ENCODE data around the gene LYRM4.

LYRM4 gene

DNA sequence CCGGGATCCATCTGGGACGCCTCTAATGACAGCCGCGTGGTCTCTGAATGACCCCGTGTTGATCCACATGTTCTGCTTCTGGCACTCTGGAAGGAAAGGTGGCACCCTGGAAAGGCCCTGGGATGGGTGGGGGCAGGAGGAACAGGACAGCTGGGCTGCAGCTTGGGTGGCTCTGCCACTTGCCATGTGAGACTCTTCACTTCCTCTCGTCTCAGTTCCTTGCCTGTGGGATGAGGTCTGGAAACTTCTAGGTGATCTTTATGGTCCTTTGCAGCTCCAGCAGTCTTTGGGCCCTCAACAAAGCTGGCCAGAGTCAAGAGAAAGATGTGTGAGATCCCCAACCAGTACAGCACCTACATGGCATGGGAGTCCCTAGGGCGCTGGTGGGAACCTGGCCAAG, 149.1 kb downstream of the LYRM4 start:
- no peaks in the 10 kb centered on the region for H3K27me3 ChIP-seq (ENCODE audit: low read depth, low read length)
- H3K9me3 ChIP-seq (ENCODE audit: insufficient read depth, low read length) = no peaks in the 10 kb centered on the region
- no peaks in the 10 kb centered on the region for H3K36me3 ChIP-seq (replicated peaks; ENCODE audit: low read depth, low read length)
- H3K4me1 ChIP-seq (ENCODE audit: low read length) = no peaks in the 10 kb centered on the region
- TF ChIP-seq, protein P1, sequence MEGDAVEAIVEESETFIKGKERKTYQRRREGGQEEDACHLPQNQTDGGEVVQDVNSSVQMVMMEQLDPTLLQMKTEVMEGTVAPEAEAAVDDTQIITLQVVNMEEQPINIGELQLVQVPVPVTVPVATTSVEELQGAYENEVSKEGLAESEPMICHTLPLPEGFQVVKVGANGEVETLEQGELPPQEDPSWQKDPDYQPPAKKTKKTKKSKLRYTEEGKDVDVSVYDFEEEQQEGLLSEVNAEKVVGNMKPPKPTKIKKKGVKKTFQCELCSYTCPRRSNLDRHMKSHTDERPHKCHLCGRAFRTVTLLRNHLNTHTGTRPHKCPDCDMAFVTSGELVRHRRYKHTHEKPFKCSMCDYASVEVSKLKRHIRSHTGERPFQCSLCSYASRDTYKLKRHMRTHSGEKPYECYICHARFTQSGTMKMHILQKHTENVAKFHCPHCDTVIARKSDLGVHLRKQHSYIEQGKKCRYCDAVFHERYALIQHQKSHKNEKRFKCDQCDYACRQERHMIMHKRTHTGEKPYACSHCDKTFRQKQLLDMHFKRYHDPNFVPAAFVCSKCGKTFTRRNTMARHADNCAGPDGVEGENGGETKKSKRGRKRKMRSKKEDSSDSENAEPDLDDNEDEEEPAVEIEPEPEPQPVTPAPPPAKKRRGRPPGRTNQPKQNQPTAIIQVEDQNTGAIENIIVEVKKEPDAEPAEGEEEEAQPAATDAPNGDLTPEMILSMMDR (IDR thresholded peaks at IDR 0.05; ENCODE audit: low read depth, low read length) = no peak
- TF ChIP-seq EZH2phosphoT487 (IDR thresholded peaks at IDR 0.05; ENCODE audit: low read depth) = no peak
- H3K27ac ChIP-seq (ENCODE audit: low read length) = no peak overlapping the region
- no peaks in the 10 kb centered on the region for H4K20me1 ChIP-seq (ENCODE audit: insufficient read depth, low read length)
- H2AFZ ChIP-seq (ENCODE audit: low read depth, low read length) = no peak overlapping the region
- no peak overlapping the region for H3K4me2 ChIP-seq (ENCODE audit: low read length)
- no peak overlapping the region for H3K4me3 ChIP-seq (ENCODE audit: low read length)
- no peak overlapping the region for H3K9ac ChIP-seq (ENCODE audit: low read length)
- no peaks in the 10 kb centered on the region for H3K79me2 ChIP-seq (ENCODE audit: low read length)

DNA sequence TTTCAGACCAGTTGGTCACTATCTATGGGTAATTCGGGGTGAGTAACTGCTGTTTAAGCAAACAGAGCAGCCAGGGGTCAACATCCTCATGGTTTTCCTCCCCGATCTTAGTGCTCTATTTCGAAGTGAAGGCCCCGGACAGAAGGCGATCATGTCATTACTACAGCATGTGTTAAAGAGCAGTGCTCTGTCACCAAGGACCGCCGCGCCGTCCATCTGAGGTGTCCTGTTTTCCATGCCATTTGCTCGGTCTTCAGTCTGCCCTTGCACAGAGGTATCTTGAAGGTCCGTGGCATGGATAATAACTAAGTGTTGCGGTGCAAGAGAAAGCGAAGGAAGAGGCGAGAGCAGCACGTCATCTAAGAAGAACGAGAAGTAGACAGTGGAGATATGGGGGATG, 150.5 kb downstream of the LYRM4 start:
- Histone ChIP-seq H4K20me1 (ENCODE audit: insufficient read depth, low read length) (no peaks in the 10 kb centered on the region), H3K4me3 (ENCODE audit: low read length) (no peak overlapping the region), H3K9me3 (ENCODE audit: insufficient read depth, low read length) (no peaks in the 10 kb centered on the region), H3K4me2 (ENCODE audit: low read length) (no peak overlapping the region), H3K4me1 (ENCODE audit: low read length) (no peaks in the 10 kb centered on the region), H3K27ac (ENCODE audit: low read length) (no peak overlapping the region), H3K79me2 (ENCODE audit: low read length) (no peaks in the 10 kb centered on the region), H3K27me3 (ENCODE audit: low read depth, low read length) (no peaks in the 10 kb centered on the region), H3K36me3 (replicated peaks; ENCODE audit: low read depth, low read length) (no peaks in the 10 kb centered on the region), H3K9ac (ENCODE audit: low read length) (no peak overlapping the region), H2AFZ (ENCODE audit: low read depth, low read length) (no peak overlapping the region)
- TF ChIP-seq, protein P1 (IDR thresholded peaks at IDR 0.05; ENCODE audit: low read depth, low read length) = no peak
- no peak for TF ChIP-seq EZH2phosphoT487 (IDR thresholded peaks at IDR 0.05; ENCODE audit: low read depth)

DNA sequence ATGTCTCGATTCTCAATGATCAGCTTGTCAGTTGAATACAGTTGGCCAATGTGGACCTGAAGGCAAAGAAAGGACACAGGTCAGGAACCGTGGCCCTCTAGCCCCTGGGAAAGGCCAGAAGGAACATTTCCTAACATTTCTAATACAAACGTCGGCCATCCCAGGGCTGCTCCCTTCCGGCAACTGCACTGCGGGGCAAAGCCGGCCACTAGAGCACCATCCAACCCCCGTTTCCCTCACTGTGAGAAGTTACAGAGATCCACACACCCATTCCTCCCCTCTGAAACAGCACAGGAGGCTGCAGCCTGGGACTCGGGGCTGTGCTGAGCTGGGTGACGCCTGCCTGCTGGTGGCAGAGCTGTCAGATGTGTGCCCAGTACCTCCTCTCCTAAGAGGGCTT, 151.3 kb downstream of the LYRM4 start:
- Histone ChIP-seq H4K20me1 (ENCODE audit: insufficient read depth, low read length) (no peaks in the 10 kb centered on the region), H3K27ac (ENCODE audit: low read length) (no peak overlapping the region), H3K79me2 (ENCODE audit: low read length) (no peaks in the 10 kb centered on the region), H2AFZ (ENCODE audit: low read depth, low read length) (no peak overlapping the region), H3K9ac (ENCODE audit: low read length) (no peak overlapping the region), H3K9me3 (ENCODE audit: insufficient read depth, low read length) (no peaks in the 10 kb centered on the region), H3K27me3 (ENCODE audit: low read depth, low read length) (no peaks in the 10 kb centered on the region), H3K4me2 (ENCODE audit: low read length) (no peak overlapping the region), H3K4me3 (ENCODE audit: low read length) (no peak overlapping the region), H3K4me1 (ENCODE audit: low read length) (no peaks in the 10 kb centered on the region), H3K36me3 (replicated peaks; ENCODE audit: low read depth, low read length) (no peaks in the 10 kb centered on the region)
- TF ChIP-seq, protein P1 (IDR thresholded peaks at IDR 0.05; ENCODE audit: low read depth, low read length) = no peak

DNA sequence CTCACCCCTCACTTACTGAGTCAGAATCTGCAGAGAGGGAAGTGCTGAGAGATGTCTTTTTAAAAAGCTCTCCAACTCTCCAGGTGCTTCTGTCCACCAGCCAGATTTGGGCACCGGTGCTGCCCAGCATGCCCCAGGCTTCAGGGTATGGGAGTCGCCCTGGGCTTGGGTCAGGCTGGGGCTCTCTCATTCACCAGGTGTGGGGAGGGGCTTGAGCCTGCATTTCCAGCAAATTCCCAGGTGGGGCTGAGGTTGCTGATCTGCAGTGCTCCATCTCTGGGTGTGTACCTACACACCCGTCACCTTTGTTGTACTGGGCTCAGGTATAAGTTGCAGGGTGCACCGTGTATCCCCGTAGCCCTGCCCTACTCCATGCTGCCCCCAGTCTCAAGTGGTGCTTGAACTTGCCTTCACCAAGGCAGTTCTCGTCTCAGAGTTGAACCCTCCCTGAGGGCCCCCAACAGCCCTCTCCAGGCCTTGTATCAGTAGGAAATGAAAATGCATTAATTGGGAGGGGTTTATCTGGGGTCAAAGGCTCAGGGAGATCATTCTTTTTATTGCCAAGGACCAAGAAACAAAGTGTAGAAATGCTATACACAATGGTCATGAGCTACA, 152.1 kb downstream of the LYRM4 start:
- no peaks in the 10 kb centered on the region for H4K20me1 ChIP-seq (ENCODE audit: insufficient read depth, low read length)
- no peak overlapping the region for H2AFZ ChIP-seq (ENCODE audit: low read depth, low read length)
- H3K27ac ChIP-seq (ENCODE audit: low read length) = no peak overlapping the region
- H3K27me3 ChIP-seq (ENCODE audit: low read depth, low read length) = no peaks in the 10 kb centered on the region
- no peak for TF ChIP-seq EZH2phosphoT487 (IDR thresholded peaks at IDR 0.05; ENCODE audit: low read depth)
- TF ChIP-seq, protein P1 (IDR thresholded peaks at IDR 0.05; ENCODE audit: low read depth, low read length) = no peak
- no peaks in the 10 kb centered on the region for H3K79me2 ChIP-seq (ENCODE audit: low read length)
- no peaks in the 10 kb centered on the region for H3K4me1 ChIP-seq (ENCODE audit: low read length)
- H3K9ac ChIP-seq (ENCODE audit: low read length) = no peak overlapping the region
- H3K4me3 ChIP-seq (ENCODE audit: low read length) = no peak overlapping the region
- H3K4me2 ChIP-seq (ENCODE audit: low read length) = no peak overlapping the region
- H3K9me3 ChIP-seq (ENCODE audit: insufficient read depth, low read length) = no peaks in the 10 kb centered on the region
- no peaks in the 10 kb centered on the region for H3K36me3 ChIP-seq (replicated peaks; ENCODE audit: low read depth, low read length)
